ENCODE measurements around the gene HOXC4. TPM values are rescaled to one million over a fixed set of nuclear protein-coding genes. Genes with fewer than 3 reads are reported as not detected.
A peak's percentile ranks its signal among the peaks of the same experiment; 100 is the strongest.

The HOXC4 gene
- total and polyA plus RNA-seq, 10 donors: 0.49 to 2.6 (median 1.4) TPM

GRCh38 chr12:54018468-54018984, 35.1 kb upstream of the HOXC4 start:
- peak overlapping the region in 2 of 8 donors; percentile 33 to 44 for H3K27ac ChIP-seq
- DNase-seq: no peak
- H3K27me3 ChIP-seq (replicated peaks in 1 of 7): peaks cover 9 to 100% (median 83%) of the 10 kb centered on the region in 7 donors

GRCh38 chr12:54019091-54019811, 34.4 kb upstream of the HOXC4 start:
- H3K27ac ChIP-seq: no peak overlapping the region
- no peak for TF ChIP-seq CTCF (IDR thresholded peaks at IDR 0.05 in 8 of 11, conservative IDR thresholded peaks at IDR 0.05 in 3 of 11)
- H3K4me1 ChIP-seq: peaks cover 7 to 50% (median 37%) of the 10 kb centered on the region in 6 donors
- H3K27me3 ChIP-seq (replicated peaks in 1 of 7): peaks cover 9 to 100% (median 85%) of the 10 kb centered on the region in 7 donors
- H3K36me3 ChIP-seq: no peaks in the 10 kb centered on the region
- no peak for DNase-seq
- peak overlapping the region in 1 of 8 donors; percentile 71 for H3K4me3 ChIP-seq
- WGBS, 5 donors: 22 to 56% (median 33%) methylated on average over 41 to 43 of the region's 43 CpGs
- intact Hi-C loops (cut with DNase I; ENCODE audit: low total_unique reads): no loop called here
- no peaks in the 10 kb centered on the region for H3K9me3 ChIP-seq

More at GRCh38 chr12:54018468-54018984, 35.1 kb upstream of the HOXC4 start:
- no peaks in the 10 kb centered on the region for H3K9me3 ChIP-seq
- peaks cover 7 to 52% (median 39%) of the 10 kb centered on the region in 6 donors for H3K4me1 ChIP-seq
- WGBS, 5 donors: 20 to 32% (median 25%) methylated on average over 22 to 29 of the region's 29 CpGs
- intact Hi-C loops (cut with DNase I; ENCODE audit: low total_unique reads): no loop called here
- TF ChIP-seq POLR2AphosphoS5 (IDR thresholded peaks at IDR 0.05) (no peak), CTCF (IDR thresholded peaks at IDR 0.05 in 8 of 11, conservative IDR thresholded peaks at IDR 0.05 in 3 of 11) (no peak), POLR2A (IDR thresholded peaks at IDR 0.05) (no peak)
- H3K36me3 ChIP-seq: no peaks in the 10 kb centered on the region
- peak overlapping the region in 5 of 8 donors; percentile 30 to 71 (median 36) for H3K4me3 ChIP-seq

- Histone ChIP-seq H3K27me3 (replicated peaks in 1 of 7) (peaks cover 7 to 100% (median 82%) of the 10 kb centered on the region in 7 donors), H3K27ac (no peak overlapping the region), H3K4me3 (no peak overlapping the region), H3K4me1 (peaks cover 7 to 42% (median 32%) of the 10 kb centered on the region in 6 donors), H3K9me3 (no peaks in the 10 kb centered on the region), H3K36me3 (no peaks in the 10 kb centered on the region)
- intact Hi-C loops (cut with DNase I; ENCODE audit: low total_unique reads): no loop called here
- DNase-seq: no peak
- TF ChIP-seq POLR2A (IDR thresholded peaks at IDR 0.05): no peak
- no peak for TF ChIP-seq CTCF (IDR thresholded peaks at IDR 0.05 in 8 of 11, conservative IDR thresholded peaks at IDR 0.05 in 3 of 11)
- TF ChIP-seq POLR2AphosphoS5 (IDR thresholded peaks at IDR 0.05): no peak
- 30 to 49% (median 42%) methylated on average over 10 of the region's 10 CpGs for WGBS, 5 donors
These were observed 33.6 kb upstream of the HOXC4 start for GRCh38 chr12:54019924-54020590.

Data from spleen (tissue), 11 donors.